NCI-H69 (cell line): ENCODE results near the gene BTF3L4.
"Not testable (repeated sequence)": the region's sequence is repeated elsewhere in the genome, so short reads cannot be mapped to it uniquely, and the experiment has no call there.

Source experiments
- DNase-seq: peaks from one replicate; lab custom pipeline; 2025; lab: John Stamatoyannopoulos, UW

BTF3L4 gene

DNA sequence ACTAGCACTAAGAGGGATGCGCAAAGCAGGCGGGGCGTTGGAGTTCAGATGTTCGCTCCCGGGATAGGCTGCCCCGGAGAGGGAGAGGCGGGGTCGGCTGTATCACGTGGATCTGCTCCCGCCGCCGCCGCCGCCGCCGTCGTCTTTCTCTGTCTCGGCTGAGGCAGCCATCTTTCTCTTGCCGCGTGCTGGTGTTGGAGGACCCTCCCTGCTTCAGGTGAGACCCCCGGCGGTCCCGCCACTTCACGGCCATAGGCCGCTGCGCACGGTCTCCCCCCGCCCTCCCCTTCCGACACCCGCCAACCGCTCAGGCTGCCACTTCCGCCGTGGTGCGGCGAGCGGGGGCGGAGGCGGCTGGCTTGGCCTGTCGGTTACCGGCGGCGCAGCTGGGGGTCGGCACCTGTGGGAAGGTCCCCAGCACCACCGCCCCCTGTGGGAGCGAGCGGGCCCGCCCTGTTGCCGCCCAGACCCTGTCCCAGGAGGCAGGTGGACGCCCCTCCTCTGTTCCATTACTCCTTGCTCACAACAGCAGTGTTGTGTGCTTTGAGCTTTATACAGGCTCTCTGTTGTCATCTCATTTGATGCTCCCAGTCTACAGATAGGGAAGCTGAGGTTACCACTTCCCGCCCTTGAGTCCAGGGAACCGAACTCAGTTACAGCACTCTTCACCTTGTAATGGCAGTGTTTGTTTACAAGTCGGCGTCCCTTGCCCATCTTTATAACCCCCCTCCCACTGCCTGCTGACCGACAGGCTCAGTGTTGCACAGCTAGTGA, at the start of gene BTF3L4:
Gene BTF3L4 (plus strand): TSS at position 133 of the 774 bp plus-strand sequence. CDS start 3,553 bp downstream, outside the sequence.
- DNase-seq, result peak; percentile 95

DNA sequence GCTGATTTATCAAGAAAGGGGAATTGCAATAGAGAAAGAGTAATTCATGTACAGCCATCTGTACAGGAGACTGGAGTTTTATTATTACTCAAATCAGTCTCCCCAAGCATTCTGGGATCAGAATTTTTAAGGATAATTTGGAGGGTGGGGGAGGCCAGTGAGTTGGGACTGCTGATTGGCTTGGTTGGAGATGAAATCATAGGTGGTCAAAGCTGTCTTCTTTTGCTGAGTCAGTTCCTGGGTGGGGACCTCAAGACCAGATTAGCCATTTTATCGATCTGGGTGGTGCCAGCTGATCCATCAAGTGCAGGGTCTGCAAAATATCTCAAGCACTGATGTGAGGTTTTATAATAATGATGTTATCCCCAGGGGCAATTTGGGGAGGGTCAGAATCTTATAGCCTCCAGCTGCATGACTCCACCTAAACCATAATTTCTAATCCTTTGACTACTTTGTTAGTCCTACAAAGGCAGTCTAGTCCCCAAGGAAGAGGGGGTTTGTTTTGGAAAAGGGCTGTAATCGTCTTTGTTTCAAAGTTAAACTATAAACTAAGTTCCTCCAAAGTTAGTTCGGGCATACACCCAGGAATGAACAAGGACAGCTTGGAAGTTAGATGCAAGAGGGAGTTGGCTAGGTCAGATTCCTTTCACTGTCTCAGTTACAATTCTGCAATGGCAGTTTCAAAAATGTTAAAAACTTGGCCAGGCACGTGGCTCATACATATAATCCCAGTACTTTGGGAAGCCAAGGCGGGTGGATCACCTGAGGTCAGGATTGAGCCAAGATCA, 48.7 kb upstream of the BTF3L4 start:
- DNase-seq, result no peak

DNA sequence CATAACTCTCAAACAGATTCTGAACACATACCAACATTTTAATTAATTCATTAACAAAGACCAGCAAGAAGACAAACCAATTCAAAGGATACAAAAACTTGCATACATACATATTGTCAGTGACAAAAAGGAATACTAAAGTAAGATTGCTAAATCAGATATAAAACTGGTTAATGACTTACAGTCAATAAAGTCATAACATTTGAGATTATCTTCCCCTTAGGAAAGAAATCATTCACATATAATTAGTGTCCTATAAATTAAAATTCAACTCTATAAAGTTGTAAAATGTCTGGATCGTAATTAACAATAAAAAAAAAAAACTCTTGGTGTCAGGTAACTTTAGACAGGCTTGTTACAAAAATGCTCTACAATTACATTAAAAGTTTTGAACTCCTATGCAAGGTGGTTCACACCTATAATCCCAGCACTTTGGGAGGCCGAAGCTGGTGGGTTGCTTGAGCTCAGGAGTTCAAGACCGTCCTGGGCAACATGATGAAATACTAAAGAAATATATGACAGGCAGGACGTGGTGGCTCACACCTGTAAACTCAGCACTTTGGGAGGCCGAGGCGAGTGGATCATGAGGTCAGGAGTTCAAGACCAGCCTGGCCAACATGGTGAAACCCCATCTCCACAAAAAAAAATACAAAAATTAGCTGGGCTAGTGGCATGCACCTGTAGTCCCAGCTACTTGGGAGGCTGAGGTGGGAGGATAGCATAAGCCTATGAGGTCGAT, 47.9 kb upstream of the BTF3L4 start:
- no peak for DNase-seq

DNA sequence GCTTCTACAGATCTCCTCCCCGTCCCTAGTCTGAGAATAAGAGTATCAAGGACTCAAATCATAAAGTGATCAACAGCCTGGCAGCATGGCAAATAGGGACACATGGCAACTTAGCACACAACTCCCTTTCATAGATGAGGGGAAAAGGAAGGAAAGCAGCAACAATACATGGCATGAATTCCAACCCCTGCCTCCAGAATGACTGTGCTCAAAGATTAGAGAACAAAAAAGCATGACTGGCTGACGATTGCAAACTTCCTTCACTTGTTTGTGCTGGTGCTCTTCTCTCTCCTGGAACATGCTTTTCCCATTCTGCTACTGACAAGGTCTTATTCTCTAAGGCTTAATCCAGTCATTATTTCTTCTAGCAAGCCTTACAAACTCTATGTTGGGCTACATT, 34.0 kb upstream of the BTF3L4 start:
- DNase-seq, result no peak

DNA sequence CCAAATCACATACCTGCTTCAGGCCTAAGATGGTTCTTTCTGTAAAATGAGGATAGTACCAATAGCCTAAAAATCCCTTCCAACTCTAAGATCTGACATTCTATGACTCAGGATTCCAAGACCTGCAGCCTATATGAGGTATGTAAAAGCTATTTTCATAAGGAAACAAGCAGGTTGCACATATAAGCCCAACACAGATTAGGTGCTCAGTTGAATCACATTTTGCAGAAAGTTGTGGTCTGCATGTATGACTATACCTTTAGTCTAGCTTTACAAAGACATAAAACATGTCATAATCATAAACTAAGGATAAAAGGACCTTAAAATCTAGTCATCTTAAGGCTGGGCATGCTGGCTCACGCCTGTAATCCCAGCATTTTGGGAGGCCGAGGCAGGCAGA, 29.8 kb upstream of the BTF3L4 start:
- no peak for DNase-seq

DNA sequence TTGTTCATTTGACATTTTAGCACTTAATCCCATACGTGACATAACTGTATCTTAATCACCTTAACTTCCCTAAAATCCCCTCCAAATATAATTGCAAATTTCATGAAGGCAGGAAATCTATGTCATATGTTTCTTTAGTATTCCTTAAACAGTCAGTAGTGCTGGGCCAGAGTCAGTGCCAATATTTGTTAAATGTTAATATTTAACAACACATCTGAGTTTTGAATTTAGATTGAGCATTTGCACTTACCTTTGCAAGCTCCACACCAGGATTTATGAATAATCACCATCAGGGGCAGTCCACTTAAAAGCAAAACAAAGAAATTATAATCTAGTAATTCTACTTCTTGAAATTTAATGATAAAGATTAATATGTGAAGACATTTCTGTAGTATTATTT, 27.8 kb upstream of the BTF3L4 start:
- DNase-seq, result no peak

DNA sequence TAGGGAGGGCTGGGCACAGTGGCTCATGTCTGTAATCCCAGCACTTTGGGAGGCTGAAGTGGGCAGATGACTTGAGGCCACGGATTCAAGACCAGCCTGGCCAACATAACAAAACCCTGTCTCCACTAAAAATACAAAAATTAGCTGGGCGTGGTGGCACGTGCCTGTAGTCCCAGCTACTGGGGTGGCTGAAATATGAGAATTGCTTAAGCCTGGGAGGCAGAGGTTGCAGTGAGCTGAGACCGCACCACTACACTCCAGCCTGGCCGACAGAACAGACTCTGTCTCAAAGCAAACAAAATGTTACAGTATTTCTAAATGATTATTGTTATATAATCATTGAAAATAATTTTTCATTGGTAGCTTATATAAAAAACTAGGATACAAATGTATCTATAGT, 27.3 kb upstream of the BTF3L4 start:
- DNase-seq, result not testable (repeated sequence)

DNA sequence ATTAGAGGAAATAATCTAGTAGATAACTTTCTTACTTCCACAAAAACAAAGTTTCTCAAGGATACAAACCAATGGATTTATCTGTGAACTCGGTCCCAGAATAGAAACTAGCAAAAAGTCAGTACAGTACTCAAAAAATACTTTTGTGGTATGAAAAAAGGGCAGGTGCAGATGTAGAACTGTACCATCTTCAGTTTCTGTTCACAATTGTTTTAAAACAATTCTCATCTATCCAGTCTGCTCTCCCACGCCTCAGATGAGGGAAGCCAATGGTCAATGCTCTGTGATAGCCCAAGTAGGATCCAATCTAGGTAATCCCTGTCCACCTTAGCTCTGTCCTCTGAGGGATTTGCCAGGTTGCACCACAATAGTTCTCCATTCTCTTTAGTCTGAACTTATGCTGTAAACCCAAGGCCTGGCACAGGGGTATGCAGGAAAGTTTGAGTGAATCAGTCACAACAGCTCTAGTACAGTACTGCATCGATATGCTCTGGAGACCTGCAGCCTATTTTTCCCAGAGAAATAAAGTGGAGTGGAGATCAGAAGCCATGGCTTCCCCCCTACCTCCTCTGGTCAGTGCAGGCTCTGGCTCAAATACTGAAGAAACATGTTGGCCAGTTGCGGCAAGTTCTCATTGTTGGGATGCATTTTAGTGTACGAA, 23.8 kb upstream of the BTF3L4 start:
- peak; percentile 26 for DNase-seq

DNA sequence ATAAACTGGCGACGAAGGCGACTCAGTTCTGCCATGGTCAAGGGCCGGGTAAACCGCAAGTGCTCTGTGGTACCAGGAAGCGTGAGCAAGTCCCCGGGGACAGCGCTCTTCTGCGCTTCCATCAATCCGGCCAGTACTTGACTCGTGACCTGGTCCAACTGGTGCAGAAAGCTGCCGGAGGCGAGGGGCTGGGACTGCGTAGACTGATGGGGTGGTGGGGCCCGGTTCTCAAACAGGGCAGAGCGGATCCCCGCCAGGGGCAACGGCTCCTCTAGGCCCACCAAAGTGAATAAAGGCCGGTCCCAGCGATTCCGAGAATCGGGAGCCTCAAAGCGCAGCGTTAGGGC, 23.3 kb upstream of the BTF3L4 start:
- peak; percentile 56 for DNase-seq

DNA sequence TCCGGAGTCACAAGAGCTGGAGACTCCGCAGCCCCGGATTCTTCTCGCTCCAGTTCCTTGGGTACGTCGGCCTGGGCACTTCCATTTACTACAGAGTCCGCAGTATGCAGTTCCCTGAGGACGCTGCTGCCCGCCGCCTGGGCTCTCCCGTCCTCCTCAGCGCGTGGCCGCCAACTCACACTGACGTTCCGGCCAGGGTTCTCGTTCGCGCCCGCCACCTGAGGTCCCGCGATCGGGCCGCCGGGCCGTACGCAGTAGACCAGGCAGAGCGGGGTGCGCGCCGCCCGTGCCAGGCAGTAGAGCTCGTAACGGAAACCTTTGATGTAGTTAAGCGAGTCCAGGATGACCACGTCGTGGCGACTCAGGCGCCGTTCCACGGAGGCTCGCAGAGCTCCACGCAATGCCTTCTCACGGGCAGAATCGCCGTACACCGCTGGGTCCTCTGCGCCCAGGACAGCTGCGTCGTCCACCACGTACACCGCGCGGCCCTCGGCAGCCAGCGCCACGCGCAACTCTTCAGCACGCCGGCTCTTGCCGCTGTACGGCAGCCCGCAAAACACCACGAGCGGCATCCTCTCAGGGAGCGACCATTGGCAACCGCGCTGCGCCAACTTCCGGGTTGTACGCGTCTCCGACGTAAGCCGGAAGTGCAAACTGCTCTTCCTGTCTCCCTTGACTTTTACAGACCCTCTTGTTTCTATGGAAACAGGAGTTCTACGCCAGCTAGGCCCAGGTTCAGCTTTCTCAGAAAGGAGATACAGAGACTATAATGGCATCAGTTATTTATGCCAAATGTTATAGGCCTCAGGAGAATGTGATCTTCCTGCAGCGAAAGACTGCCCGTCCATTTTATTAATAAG, 22.7 kb upstream of the BTF3L4 start, which contains the start of gene KTI12:
Gene KTI12 (minus strand): TSS at position 621 of the 860 bp plus-strand sequence. CDS start 49 bp downstream, at position 572.
- DNase-seq, result peak; percentile 90

DNA sequence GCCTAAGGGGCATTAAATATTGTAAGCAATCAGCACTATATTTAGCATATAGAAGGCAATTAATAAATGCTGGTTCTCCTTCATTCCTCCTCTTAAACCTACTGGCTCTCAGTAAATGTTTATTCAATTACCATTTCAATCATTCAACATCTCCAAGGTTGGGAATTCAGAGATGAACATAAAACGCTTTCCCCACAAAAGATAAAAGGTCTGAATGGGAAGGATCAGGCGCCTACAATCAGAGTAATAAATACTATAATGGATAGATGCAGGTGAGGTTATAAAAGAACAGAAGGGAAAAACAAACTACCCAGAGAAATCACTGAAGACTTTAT, 22.1 kb upstream of the BTF3L4 start:
- no peak for DNase-seq

DNA sequence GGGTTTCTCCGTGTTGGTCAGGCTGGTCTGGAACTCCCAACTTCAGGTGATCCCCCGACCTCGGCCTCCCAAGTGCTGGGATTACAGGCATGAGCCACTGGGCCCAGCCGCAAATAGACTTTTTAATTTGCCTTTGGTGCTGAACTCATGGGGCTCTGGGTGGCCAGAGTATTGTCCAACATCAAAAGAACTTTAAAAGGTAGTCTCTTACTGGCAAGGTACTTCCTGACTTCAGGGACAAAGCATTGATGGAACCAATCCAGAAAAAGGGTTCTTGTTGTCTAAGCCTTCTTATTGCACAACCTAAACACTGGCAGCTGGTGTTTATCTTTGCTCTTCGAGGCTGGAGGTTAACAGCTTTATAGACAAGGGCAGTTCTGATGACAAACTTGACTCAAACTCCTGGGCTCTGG, 18.7 kb upstream of the BTF3L4 start:
- DNase-seq, result peak; percentile 50

DNA sequence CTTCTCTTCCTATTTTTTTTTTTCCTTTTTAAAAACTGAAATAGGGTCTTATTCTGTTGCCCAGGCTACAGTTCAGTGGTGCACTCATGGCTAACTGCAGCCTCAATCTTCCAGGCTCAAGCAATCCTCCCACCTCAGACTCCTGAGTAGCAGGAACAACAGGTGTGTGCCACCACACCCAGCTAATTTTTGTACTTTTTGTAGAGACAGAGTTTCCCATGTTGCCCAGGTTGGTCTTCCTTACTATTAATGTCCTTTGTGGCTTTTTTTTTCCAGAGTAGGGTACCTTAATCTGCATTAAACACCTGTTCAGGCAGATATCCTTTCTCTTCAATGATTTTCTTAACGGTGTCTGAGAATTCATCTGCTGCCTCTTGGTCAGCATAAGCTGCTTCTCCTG, 18.2 kb upstream of the BTF3L4 start:
- DNase-seq, result no peak

DNA sequence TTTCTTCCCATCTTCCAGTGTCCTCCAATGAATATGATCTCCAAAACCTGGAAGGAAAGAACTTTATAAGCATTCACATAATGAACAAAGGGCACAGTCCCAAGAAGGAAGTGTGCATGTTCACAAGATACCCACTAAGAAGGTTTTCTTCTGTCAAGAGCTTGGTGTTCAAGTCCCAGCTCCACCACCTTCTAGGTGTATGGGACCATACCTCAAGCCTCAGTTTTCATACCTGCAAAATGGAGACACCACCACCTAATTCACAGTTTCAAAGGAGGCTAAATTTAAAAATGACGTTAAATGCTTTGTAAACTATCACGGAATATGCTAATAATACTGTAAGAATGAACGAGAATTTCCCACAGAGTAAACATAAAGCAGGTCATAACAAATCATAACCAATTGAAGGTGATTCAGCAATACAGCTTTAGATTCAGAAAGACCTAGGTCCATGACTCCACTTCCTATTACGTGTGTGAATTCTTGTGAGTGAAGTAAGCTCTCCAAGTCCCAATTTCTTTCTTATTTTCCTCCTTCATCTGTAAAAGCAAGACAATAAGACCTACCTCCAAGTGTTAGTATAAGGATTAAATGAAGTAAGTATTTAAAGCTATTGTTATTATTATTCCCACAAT, 14.4 kb upstream of the BTF3L4 start:
- no peak for DNase-seq

DNA sequence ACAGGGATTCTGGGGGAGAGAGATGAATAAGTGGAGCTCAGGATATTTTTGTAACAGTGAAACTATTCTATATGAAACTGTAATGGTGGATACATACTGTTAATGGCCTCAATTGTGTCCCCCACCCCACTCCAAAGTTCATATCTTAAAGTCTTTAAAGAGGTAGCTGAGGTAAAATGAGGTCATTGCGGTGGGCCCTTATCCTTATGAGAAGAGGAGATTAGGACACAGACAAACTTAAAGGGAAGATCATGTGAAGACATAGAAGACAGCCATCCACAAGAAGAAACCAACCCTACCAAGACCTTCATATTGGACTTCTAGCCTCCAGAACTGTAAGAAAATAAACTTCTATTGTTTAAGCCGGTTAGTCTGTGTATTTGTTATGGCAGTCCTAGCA, 10.9 kb upstream of the BTF3L4 start:
- no peak for DNase-seq

DNA sequence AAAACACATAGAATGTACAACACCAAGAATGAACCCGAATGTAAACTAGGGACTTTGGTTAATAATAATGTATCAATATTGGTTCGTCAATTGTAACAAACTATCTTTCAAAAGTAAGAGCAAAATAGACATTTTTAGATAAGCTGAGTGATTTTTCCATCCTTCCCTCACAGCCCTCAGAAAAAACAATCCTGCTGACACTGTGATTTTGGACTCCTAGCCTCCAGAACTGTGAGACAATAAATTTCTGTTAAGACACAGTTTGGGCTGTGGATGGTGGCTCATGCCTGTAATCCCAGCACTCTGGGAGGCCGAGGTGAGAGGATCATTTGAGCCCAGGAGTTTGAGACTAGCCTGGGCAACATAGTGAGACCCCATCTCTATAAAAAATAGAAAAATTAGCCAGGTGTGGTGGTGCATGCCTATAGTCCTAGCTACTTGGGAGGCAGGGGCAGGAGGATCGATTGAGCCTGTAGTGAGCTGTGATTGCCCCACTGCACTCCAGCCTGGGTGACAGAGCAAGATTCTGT, 10.4 kb upstream of the BTF3L4 start:
- not testable (repeated sequence) for DNase-seq

DNA sequence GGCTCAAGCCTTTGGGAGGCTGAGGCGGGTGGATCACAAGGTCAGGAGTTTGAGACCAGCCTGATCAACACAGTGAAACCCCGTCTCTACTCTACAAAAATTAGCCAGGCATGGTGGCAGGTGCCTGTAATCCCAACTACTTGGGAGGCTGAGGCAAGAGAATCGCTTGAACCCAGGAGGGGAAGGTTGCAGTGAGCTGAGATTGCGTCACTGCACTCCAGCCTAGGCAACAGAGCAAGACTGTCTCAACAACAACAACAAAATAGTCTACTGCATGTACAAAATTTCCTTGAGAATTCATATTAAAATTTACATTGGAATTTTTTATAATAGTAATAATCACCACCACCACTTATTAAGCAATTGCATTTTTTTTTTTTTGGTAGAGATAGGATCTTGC, 6.8 kb upstream of the BTF3L4 start:
- not testable (repeated sequence) for DNase-seq

DNA sequence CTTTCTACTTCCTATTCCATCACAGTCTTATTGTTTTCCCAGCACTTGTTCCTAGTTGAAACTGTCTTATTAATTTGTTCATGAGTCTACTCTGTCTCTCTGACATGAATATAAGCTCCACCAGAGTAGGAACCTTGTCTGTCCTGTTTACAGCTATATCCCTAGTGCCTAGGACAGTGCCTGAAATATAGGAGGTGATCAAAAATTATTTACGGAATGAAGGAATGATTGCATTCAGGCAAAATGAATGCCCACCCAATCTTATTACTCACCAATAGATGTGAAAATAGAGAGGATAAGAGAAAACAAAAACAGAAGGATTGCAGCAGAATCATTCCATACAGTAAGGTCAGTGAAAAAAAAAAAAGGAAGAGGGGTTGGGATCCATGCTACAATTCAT, 2.2 kb upstream of the BTF3L4 start:
- DNase-seq, result no peak

DNA sequence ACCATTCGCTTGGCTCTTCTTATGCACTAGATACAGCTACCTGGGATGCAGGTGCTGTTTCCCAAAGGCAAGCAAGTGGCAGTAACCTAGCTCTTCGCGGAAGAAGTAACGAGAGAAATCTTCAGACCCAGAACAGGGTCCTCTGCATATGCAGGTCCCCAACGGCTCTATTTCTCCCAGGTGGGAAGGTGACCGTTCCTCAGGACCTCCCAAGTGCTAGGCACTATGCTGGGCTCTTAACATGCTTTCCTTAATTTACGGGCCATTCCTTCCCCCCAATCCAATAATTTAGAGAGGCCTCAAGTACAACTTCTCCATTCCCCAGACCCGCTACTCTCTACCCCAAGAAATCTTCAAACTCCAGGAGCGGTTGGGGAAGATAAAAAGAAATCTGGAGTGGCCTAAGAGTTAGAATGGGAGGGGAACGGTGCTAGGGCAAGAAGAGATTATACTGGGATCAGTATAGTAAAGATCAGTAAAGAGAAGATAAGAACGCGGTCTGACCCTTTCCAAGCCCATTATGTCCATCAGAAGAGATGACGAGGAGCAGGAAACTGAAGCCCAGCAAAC, 1.5 kb upstream of the BTF3L4 start:
- DNase-seq, result peak; percentile 7
